ENCODE measurements around the gene SOWAHB. TPM values are rescaled to one million over a fixed set of nuclear protein-coding genes. Genes with fewer than 3 reads are reported as not detected.
"Not testable (repeated sequence)": the region's sequence is repeated elsewhere in the genome, so short reads cannot be mapped to it uniquely, and the experiment has no call there.

Gene SOWAHB
- total RNA-seq, 1 donor from 2014 or later, result 15.0 TPM

- FAIRE-seq (no peak), DNase-seq (ENCODE audit: low read depth) (no peak)
- TF ChIP-seq, protein P1, sequence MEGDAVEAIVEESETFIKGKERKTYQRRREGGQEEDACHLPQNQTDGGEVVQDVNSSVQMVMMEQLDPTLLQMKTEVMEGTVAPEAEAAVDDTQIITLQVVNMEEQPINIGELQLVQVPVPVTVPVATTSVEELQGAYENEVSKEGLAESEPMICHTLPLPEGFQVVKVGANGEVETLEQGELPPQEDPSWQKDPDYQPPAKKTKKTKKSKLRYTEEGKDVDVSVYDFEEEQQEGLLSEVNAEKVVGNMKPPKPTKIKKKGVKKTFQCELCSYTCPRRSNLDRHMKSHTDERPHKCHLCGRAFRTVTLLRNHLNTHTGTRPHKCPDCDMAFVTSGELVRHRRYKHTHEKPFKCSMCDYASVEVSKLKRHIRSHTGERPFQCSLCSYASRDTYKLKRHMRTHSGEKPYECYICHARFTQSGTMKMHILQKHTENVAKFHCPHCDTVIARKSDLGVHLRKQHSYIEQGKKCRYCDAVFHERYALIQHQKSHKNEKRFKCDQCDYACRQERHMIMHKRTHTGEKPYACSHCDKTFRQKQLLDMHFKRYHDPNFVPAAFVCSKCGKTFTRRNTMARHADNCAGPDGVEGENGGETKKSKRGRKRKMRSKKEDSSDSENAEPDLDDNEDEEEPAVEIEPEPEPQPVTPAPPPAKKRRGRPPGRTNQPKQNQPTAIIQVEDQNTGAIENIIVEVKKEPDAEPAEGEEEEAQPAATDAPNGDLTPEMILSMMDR (IDR thresholded peaks at IDR 0.05; ENCODE audit: insufficient read depth, low read length, severe bottlenecking), result no peak
- Histone ChIP-seq H3K4me3 (ENCODE audit: low read depth, low read length) (no peak overlapping the region), H3K27me3 (ENCODE audit: control insufficient read depth, insufficient read depth, low read length) (no peaks in the 10 kb centered on the region), H3K36me3 (ENCODE audit: control insufficient read depth, insufficient read depth, low read length) (no peaks in the 10 kb centered on the region)
These were observed 24.4 kb downstream of the SOWAHB start for GRCh38 chr4:76873495-76873894.

DNA sequence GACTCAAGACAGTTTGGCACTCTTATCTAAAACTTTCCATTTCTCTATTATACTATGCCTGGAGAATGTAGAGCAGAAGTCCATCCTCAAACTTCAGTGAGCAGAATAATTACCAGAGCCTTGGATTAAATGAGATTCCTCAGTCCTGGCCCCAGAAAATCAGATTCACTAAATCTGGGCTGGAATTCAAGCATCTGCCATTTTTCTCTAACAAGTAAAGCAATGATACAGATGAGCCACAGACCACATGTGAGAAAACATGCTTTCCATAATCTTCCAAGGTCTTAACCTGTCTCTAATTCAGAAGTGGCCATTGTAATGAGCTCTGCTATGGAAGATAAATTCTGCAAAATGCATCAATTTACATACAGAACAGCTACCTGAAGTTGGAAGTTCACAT is 25.4 kb downstream of the SOWAHB start:
- no peaks in the 10 kb centered on the region for H3K27me3 ChIP-seq (ENCODE audit: control insufficient read depth, insufficient read depth, low read length)
- DNase-seq (ENCODE audit: low read depth) (no peak), FAIRE-seq (no peak)
- no peak overlapping the region for H3K4me3 ChIP-seq (ENCODE audit: low read depth, low read length)
- H3K36me3 ChIP-seq (ENCODE audit: control insufficient read depth, insufficient read depth, low read length), result no peaks in the 10 kb centered on the region
- TF ChIP-seq, protein P1 (IDR thresholded peaks at IDR 0.05; ENCODE audit: insufficient read depth, low read length, severe bottlenecking), result no peak

DNA sequence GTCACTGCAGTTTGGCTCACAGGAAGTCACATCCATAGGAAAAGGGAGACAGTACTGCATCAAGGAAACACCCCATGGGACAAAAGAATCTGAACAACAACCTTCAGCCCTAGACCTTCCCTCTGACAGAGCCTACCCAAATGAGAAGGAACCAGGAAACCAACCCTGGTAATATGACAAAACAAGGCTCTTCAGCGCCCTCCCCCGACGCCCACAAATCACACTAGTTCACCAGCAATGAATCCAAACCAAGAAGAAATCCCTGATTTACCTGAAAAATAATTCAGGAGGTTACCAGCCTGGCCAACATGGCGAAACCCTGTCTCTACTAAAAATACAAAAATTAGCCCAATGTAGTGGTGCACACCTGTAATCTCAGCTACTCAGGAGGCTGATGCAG is 29.2 kb downstream of the SOWAHB start:
- H3K4me3 ChIP-seq (ENCODE audit: low read depth, low read length); FAIRE-seq; DNase-seq (ENCODE audit: low read depth); H3K27me3 ChIP-seq (ENCODE audit: control insufficient read depth, insufficient read depth, low read length); H3K36me3 ChIP-seq (ENCODE audit: control insufficient read depth, insufficient read depth, low read length): not testable (repeated sequence)

- DNase-seq (ENCODE audit: low read depth) (no peak), FAIRE-seq (no peak)
These were observed 29.9 kb downstream of the SOWAHB start for GRCh38 chr4:76867880-76868655.

GRCh38 chr4:76867377-76867776 is 30.6 kb downstream of the SOWAHB start:
- H3K36me3 ChIP-seq (ENCODE audit: control insufficient read depth, insufficient read depth, low read length), result no peaks in the 10 kb centered on the region

More at GRCh38 chr4:76867880-76868655, 29.9 kb downstream of the SOWAHB start:
- no peaks in the 10 kb centered on the region for H3K27me3 ChIP-seq (ENCODE audit: control insufficient read depth, insufficient read depth, low read length)
- no peaks in the 10 kb centered on the region for H3K36me3 ChIP-seq (ENCODE audit: control insufficient read depth, insufficient read depth, low read length)
- H3K4me3 ChIP-seq (ENCODE audit: low read depth, low read length), result no peak overlapping the region
- TF ChIP-seq, protein P1 (IDR thresholded peaks at IDR 0.05; ENCODE audit: insufficient read depth, low read length, severe bottlenecking), result no peak

GRCh38 chr4:76866641-76867040 is 31.3 kb downstream of the SOWAHB start:
- DNase-seq (ENCODE audit: low read depth) (no peak), FAIRE-seq (peak; percentile 86)
- Histone ChIP-seq H3K36me3 (ENCODE audit: control insufficient read depth, insufficient read depth, low read length) (no peaks in the 10 kb centered on the region), H3K4me3 (ENCODE audit: low read depth, low read length) (no peak overlapping the region), H3K27me3 (ENCODE audit: control insufficient read depth, insufficient read depth, low read length) (no peaks in the 10 kb centered on the region)
- TF ChIP-seq, protein P1 (IDR thresholded peaks at IDR 0.05; ENCODE audit: insufficient read depth, low read length, severe bottlenecking), result no peak

More at GRCh38 chr4:76867377-76867776, 30.6 kb downstream of the SOWAHB start:
- H3K27me3 ChIP-seq (ENCODE audit: control insufficient read depth, insufficient read depth, low read length), result no peaks in the 10 kb centered on the region
- TF ChIP-seq, protein P1 (IDR thresholded peaks at IDR 0.05; ENCODE audit: insufficient read depth, low read length, severe bottlenecking), result no peak
- H3K4me3 ChIP-seq (ENCODE audit: low read depth, low read length), result no peak overlapping the region
- DNase-seq (ENCODE audit: low read depth) (no peak), FAIRE-seq (no peak)

All from bronchial epithelial cell (primary cell).